Smooth muscle cell (in vitro differentiated cells): Measurements from ENCODE around the gene RCOR2. TPM values are rescaled to one million over a fixed set of nuclear protein-coding genes. Genes with fewer than 3 reads are reported as not detected.
A peak's percentile ranks its signal among the peaks of the same experiment; 100 is the strongest.
"Not testable (repeated sequence)": the region's sequence is repeated elsewhere in the genome, so short reads cannot be mapped to it uniquely, and the experiment has no call there.

ENCODE experiments used
- DNase-seq: peaks from one replicate; lab custom pipeline; 2025; ENCODE audit not compliant: unreplicated experiment; lab: John Stamatoyannopoulos, UW
- H2AFZ ChIP-seq: fragments of 200-600 bp; sonication (generic); 2 replicates; pipeline ENCODE4 v1.6.0; 2016; ENCODE audit warnings: antibody characterized with exemption, low read depth, mild to moderate bottlenecking
- H3F3A ChIP-seq: fragments of 200-600 bp; sonication (generic); 2 replicates; pipeline ENCODE4 v1.6.0; 2017; ENCODE audit warnings: antibody characterized with exemption, low read depth
- H3K27ac ChIP-seq: fragments of 200-600 bp; sonication (generic); 2 replicates; pipeline ENCODE4 v1.5.1; 2016; ENCODE audit warnings: low read depth, mild to moderate bottlenecking
- H3K27me3 ChIP-seq: fragments of 200-600 bp; sonication (generic); 2 replicates; pipeline ENCODE4 v1.6.1; 2016; ENCODE audit warnings: low read depth, mild to moderate bottlenecking
- H3K36me3 ChIP-seq: fragments of 200-600 bp; sonication (generic); 2 replicates; pipeline ENCODE4 v1.5.1; 2016; ENCODE audit warnings: low read depth
- H3K4me1 ChIP-seq: fragments of 200-600 bp; sonication (generic); 2 replicates; pipeline ENCODE4 v1.5.1; 2016; ENCODE audit warnings: low read depth
- H3K4me2 ChIP-seq: fragments of 200-600 bp; sonication (generic); 2 replicates; pipeline ENCODE4 v1.6.0; 2016; ENCODE audit warnings: mild to moderate bottlenecking
- H3K4me3 ChIP-seq: fragments of 200-600 bp; sonication (generic); 2 replicates; pipeline ENCODE4 v1.5.1; 2016; ENCODE audit warnings: mild to moderate bottlenecking
- H3K79me2 ChIP-seq: fragments of 200-600 bp; sonication (generic); 2 replicates; pipeline ENCODE4 v1.6.0; 2016; ENCODE audit warnings: low read depth, mild to moderate bottlenecking
- H3K9ac ChIP-seq: fragments of 200-600 bp; sonication (generic); 2 replicates; pipeline ENCODE4 v1.6.0; 2016; ENCODE audit warnings: low read depth
- H3K9me3 ChIP-seq: fragments of 200-600 bp; sonication (generic); replicated peaks from 2 replicates; pipeline ENCODE4 v1.5.1; 2016; ENCODE audit warnings: low read depth
- H4K20me1 ChIP-seq: fragments of 200-600 bp; sonication (generic); 2 replicates; pipeline ENCODE4 v1.6.0; 2016; ENCODE audit warnings: low read depth
- WGBS: methylation state at CpG from one replicate; pipeline ENCODE4 v1.1.7; 2016; ENCODE audit warnings: low lambda C conversion rate; 5-methylcytosine and 5-hydroxymethylcytosine counted together
- polyA plus RNA-seq: library from polyadenylated mRNA; unstranded; fragments of >200 nt; fragmentation: Nextera tagmentation; extraction: Ambion mirVana; gene quantifications from 2 replicates; pipeline ENCODE4 v1.2.1, GENCODE V29; 2016
- total RNA-seq: library from RNA; depleted of rRNA; stranded (reverse); fragments of >200 nt; gene quantifications from 2 replicates; pipeline ENCODE4 v1.2.3, GENCODE V29; 2014
- TF ChIP-seq, protein P1 (sequence below): fragments of 200-600 bp; sonication (generic); IDR thresholded peaks from 2 replicates; pipeline ENCODE4 v1.5.1; 2017; ENCODE audit warnings: borderline replicate concordance, mild to moderate bottlenecking, antibody characterized with exemption; ENCODE audit not compliant: insufficient read depth, poor library complexity, severe bottlenecking

RCOR2 gene
- total RNA-seq = 5.5 and 8.5 TPM in 2 replicates
- 8.3 and 8.7 TPM in 2 replicates for polyA plus RNA-seq

DNA sequence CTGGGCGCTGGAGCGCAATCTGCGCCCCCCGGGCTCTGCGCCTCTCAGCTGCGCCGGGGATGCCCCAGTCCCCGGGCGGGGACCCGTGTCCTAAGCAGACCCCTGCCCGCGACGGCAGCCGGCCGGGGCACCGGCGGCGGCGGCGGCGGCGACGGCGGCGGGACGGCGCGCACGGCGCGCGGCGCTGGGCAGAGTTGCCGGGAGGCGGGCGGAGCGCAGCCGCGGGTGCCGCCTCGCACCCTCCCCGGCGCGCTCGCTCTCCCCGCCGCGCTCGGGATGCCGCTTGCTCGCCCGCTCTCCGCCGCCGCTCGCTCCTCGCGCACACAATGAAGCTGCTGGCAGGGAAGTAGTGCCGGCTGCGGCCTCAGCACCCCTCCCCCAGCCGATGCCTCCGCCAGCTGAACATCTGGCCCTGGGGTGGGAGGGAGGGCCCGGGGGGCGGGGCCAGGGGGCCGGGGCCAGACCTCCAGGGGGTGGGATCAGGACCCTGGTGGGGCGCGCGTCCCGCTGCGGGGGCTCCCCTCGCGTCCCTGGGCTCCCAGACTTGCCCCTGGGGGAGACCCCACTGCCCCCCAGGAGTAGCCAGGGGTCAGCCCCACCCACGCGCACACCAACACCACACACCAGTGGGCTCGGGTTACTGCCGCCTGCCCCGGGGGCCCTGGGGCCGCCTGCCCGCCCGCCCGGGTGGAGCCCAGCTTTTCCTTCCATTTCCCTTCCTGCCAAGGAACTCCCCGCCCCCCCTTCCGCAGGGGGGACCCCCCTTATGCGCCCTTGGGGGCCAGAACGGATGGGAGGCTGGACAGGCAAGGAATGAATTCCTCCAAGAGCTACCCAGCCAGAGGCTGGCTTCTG is at the start of gene RCOR2:
Gene RCOR2, minus strand, starts transcription at position 328 of the 855 bp plus-strand sequence. CDS start 708 bp downstream, outside the sequence.
- peak; percentile 66 for DNase-seq
- Histone ChIP-seq H3K9me3 (no peaks in the 10 kb centered on the region), H3K4me1 (peaks cover 44% of the 10 kb centered on the region), H3K27ac (no peak within 1 kb of the TSS), H3K36me3 (no peaks in the 10 kb centered on the region), H4K20me1 (peaks cover 16% of the 10 kb centered on the region), H3K27me3 (no peaks in the 10 kb centered on the region), H3K4me2 (peak within 1 kb of the TSS; percentile 99), H3K79me2 (no peaks in the 10 kb centered on the region), H2AFZ (no peak within 1 kb of the TSS), H3K9ac (peak within 1 kb of the TSS; percentile 3), H3F3A (peaks cover 7% of the 10 kb centered on the region), H3K4me3 (peak within 1 kb of the TSS; percentile 67)
- WGBS = under 1% methylated on average over 56 of the region's 85 CpGs
- TF ChIP-seq, protein P1, sequence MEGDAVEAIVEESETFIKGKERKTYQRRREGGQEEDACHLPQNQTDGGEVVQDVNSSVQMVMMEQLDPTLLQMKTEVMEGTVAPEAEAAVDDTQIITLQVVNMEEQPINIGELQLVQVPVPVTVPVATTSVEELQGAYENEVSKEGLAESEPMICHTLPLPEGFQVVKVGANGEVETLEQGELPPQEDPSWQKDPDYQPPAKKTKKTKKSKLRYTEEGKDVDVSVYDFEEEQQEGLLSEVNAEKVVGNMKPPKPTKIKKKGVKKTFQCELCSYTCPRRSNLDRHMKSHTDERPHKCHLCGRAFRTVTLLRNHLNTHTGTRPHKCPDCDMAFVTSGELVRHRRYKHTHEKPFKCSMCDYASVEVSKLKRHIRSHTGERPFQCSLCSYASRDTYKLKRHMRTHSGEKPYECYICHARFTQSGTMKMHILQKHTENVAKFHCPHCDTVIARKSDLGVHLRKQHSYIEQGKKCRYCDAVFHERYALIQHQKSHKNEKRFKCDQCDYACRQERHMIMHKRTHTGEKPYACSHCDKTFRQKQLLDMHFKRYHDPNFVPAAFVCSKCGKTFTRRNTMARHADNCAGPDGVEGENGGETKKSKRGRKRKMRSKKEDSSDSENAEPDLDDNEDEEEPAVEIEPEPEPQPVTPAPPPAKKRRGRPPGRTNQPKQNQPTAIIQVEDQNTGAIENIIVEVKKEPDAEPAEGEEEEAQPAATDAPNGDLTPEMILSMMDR = no peak

GRCh38 chr11:63966444-63966843 is 49.5 kb upstream of the RCOR2 start:
- WGBS = 96% methylated on average over 1 of the region's 1 CpG
- Histone ChIP-seq H4K20me1 (no peaks in the 10 kb centered on the region), H3F3A (no peaks in the 10 kb centered on the region), H3K9me3 (no peaks in the 10 kb centered on the region), H3K36me3 (no peaks in the 10 kb centered on the region), H3K9ac (no peak overlapping the region), H3K79me2 (no peaks in the 10 kb centered on the region), H3K27ac (no peak overlapping the region), H3K27me3 (no peaks in the 10 kb centered on the region), H3K4me2 (no peak overlapping the region), H3K4me3 (no peak overlapping the region), H3K4me1 (no peaks in the 10 kb centered on the region), H2AFZ (no peak overlapping the region)
- no peak for DNase-seq
- TF ChIP-seq, protein P1 = no peak

DNA sequence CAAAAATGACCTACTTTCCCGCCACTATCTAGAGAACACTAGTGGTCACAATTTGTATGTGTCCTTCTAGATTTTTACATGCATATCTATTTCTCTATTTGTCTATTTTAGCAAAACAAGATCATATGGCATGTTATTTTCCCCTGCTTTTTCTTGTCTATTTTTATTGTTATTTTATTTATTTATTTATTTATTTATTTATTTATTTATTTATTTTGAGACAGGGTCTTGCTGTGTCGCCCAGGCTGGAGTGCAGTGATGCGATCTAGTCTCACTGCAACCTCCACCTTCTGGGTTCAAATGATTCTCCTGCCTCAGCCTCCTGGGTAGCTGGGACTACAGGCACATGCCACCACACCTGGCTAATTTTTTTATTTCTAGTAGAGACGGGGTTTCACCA is 46.9 kb upstream of the RCOR2 start:
- WGBS = 97% methylated on average over 4 of the region's 4 CpGs

DNA sequence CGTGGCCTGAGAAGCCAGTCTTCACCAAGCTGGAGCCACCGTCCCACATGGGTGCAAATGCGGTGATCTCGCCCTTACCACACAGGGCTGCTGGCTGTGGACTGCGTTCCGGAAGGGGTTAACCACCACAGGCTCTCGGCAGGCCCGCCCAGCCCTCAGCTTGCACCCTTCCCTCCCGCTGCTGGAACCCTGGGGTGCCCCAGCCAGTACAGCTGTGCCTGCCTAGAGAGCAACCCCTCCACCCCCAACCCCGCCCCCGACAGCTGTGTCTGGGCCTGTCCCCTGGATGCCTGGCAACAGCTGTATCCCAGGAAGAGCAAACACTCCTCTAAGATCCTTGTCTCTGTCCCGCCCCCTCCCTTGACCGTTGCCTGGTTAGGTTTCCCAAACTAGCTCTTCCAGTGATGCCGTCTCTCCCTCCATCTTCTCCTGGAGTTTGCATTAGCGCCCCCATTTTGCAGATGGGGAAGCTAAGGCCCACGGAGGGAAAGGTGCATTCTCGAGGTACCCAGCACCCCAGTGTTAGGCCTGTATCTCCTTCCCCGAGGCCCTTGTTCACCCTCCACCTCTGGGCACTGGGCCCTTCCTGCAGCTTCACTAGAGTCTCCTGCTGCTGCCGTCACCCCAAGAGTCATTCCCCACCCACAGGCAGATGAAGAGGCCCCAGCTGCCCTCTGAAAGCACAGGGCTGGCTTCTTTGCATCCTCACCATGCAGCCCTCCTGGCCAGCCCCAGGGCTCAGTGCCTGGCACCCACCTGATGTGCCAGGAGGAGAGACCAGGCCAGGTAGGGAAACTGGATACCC is 44.8 kb upstream of the RCOR2 start:
- Histone ChIP-seq H3K9ac (no peak overlapping the region), H3K36me3 (no peaks in the 10 kb centered on the region)

More for the DNA sequence above, 46.9 kb upstream of the RCOR2 start:
- H3K27ac ChIP-seq, H3K9me3 ChIP-seq, H3F3A ChIP-seq, H3K4me3 ChIP-seq, H3K36me3 ChIP-seq, H3K79me2 ChIP-seq, H3K4me2 ChIP-seq, DNase-seq, H4K20me1 ChIP-seq, H3K4me1 ChIP-seq, H2AFZ ChIP-seq, H3K9ac ChIP-seq, H3K27me3 ChIP-seq: not testable (repeated sequence)

More for the DNA sequence above, 44.8 kb upstream of the RCOR2 start:
- Histone ChIP-seq H3K4me2 (no peak overlapping the region), H2AFZ (no peak overlapping the region), H3K27me3 (no peaks in the 10 kb centered on the region), H4K20me1 (no peaks in the 10 kb centered on the region), H3K4me3 (no peak overlapping the region), H3K27ac (no peak overlapping the region), H3K4me1 (no peaks in the 10 kb centered on the region), H3F3A (no peaks in the 10 kb centered on the region), H3K79me2 (no peaks in the 10 kb centered on the region), H3K9me3 (no peaks in the 10 kb centered on the region)
- 66% methylated on average over 10 of the region's 19 CpGs for WGBS
- TF ChIP-seq, protein P1 = no peak
- DNase-seq = no peak
